Psoas muscle (tissue), 8 donors: ENCODE data around the gene LRRC71. TPM values are rescaled to one million over a fixed set of nuclear protein-coding genes. Genes with fewer than 3 reads are reported as not detected.

Experiments used
- ATAC-seq, 4 donors: fragments of 200-7000 bp; cut with Tn5 transposase; one replicate each; pipeline ENCODE4 v1.9.1; 2020; ENCODE audit warnings: moderate library complexity in 3 of 4, mild to moderate bottlenecking in 2 of 4
- DNase-seq, 2 donors: peaks; one replicate each; pipeline ENCODE4 v3.0.0-alpha.2; 2020
- H3K27ac ChIP-seq: fragments of 200-600 bp; one replicate; pipeline ENCODE4 v1.8.0; 2022
- H3K27me3 ChIP-seq, 3 donors: fragments of 200-600 bp in 1 of 3; one replicate each; pipeline versions ENCODE4 v1.6.1 to v1.8.0; 2013 to 2022; ENCODE audit warnings: low read length in 2 of 3, mild to moderate bottlenecking in 2 of 3, moderate library complexity in 1 of 3; ENCODE audit not compliant: insufficient read depth in 3 of 3
- H3K36me3 ChIP-seq, 2 donors: fragments of 200-600 bp in 1 of 2; one replicate each; pipeline versions ENCODE4 v1.6.1 to v1.8.0; 2013 to 2022; ENCODE audit warnings: low read depth in 1 of 2, mild to moderate bottlenecking in 1 of 2, moderate library complexity in 1 of 2; ENCODE audit not compliant: insufficient read depth in 1 of 2
- H3K4me1 ChIP-seq: fragments of 200-600 bp; one replicate; pipeline ENCODE4 v1.8.0; 2022
- H3K4me3 ChIP-seq: fragments of 200-600 bp; one replicate; pipeline ENCODE4 v1.8.0; 2022; ENCODE audit warnings: mild to moderate bottlenecking
- H3K9me3 ChIP-seq: fragments of 200-600 bp; one replicate; pipeline ENCODE4 v1.8.0; 2022
- WGBS, 3 donors: extraction: QIAGEN DNeasy Blood & Tissue Kit; methylation state at CpG; one replicate each; pipeline versions ENCODE4 v1.1.6 to v1.1.7; 2013; 5-methylcytosine and 5-hydroxymethylcytosine counted together
- intact Hi-C, 2 donors: fragments of 100-400 bp; cut with DNase I; formaldehyde crosslinking; loops; one replicate each; pipeline versions ENCODE4 v1.11.0 to v1.14.2; 2022
- polyA plus RNA-seq, 3 donors: library from polyadenylated mRNA; stranded (reverse); fragments of 200-250 nt; gene quantifications; one replicate each; pipeline ENCODE4 v1.2.3, GENCODE V29; 2013
- total RNA-seq, 4 donors: library from RNA; stranded (reverse); fragmentation: NEBNext Ultra II Directional in 2 of 4; extraction: Animal tissue kit (Norgen Biotek cat#: 25700) in 2 of 4; gene quantifications; one replicate each; pipeline versions ENCODE4 v1.2.1 to v1.2.4, GENCODE V29; 2021 to 2023
- TF ChIP-seq, protein P1 (sequence below): fragments of 200-600 bp; IDR thresholded peaks from one replicate; pipeline ENCODE4 v1.8.0; 2022; ENCODE audit warnings: antibody characterized with exemption
- donor health status: healthy with polysubstance abuse.
- donor health status: DM: no; HTN: no; CAD: no; lungs with moderate emphysema.
- donor health status: Bipolar disorder and iron deficiency.
- donor health status: healthy.
- donor health status: DM: yes; HTN: yes; CAD: no.
- donor health status: DM: no; HTN: no; CAD: no.
- donor health status: DM: no; HTN: no; CAD: no.
- donor health status: DM: yes; HTN: yes; CAD: no.

The LRRC71 gene
- total and polyA plus RNA-seq, 7 donors: 0.03 TPM; not detected in 5

DNA sequence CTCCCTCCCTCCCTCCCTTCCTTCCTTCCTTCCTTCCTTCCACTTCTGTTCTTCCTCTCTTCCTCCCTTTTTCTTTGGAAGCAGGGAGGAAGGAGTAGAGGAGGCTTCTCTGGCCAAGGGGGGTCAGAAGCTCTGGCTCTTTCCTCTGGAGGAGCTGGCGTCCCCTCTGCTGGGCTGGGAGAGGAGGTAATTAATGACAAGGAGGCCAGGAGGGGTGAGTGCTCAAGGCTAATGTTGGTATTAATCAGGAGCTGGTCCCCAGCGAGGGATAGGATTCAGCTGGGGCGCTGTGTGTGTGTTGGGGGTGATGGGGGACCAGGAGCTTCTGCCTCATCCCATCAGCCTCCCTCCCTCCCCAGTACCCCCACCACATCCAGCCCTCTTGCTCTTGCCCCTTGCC is 33.1 kb upstream of the LRRC71 start:
- Histone ChIP-seq H3K27me3 (peaks cover 0 to 11% (median 3%) of the 10 kb centered on the region in 3 donors), H3K4me1 (no peaks in the 10 kb centered on the region), H3K9me3 (no peaks in the 10 kb centered on the region), H3K4me3 (no peak overlapping the region), H3K27ac (no peak overlapping the region), H3K36me3 (no peaks in the 10 kb centered on the region)
- DNase-seq: no peak
- 36 to 56% (median 42%) methylated on average over 1 to 3 of the region's 3 CpGs for WGBS, 3 donors
- ATAC-seq: no peak
- intact Hi-C loops: loop anchor here (10.0 kb wide), 2 partner anchors 173 to 193 kb away; no protein-coding TSS in a partner anchor
- TF ChIP-seq, protein P1, sequence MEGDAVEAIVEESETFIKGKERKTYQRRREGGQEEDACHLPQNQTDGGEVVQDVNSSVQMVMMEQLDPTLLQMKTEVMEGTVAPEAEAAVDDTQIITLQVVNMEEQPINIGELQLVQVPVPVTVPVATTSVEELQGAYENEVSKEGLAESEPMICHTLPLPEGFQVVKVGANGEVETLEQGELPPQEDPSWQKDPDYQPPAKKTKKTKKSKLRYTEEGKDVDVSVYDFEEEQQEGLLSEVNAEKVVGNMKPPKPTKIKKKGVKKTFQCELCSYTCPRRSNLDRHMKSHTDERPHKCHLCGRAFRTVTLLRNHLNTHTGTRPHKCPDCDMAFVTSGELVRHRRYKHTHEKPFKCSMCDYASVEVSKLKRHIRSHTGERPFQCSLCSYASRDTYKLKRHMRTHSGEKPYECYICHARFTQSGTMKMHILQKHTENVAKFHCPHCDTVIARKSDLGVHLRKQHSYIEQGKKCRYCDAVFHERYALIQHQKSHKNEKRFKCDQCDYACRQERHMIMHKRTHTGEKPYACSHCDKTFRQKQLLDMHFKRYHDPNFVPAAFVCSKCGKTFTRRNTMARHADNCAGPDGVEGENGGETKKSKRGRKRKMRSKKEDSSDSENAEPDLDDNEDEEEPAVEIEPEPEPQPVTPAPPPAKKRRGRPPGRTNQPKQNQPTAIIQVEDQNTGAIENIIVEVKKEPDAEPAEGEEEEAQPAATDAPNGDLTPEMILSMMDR: no peak

DNA sequence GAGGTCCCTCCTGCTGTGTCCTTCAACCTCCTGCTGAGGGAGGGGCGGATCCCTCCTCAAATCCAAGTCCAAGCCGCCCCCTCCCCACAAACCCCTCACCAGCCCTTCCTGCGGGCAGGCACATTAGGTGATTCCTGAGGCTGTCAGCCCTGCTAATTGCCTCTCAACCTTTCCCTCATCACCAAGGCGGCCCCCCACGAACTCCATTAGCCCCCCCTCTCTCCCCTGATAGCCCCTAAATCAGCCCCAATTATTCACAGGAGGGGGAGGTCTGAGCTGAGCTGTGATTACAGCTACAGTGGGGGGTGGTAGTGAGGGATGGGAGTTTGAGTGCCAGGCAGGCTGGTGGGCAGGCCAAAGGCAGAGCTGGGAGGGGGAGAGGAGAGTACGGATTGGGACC is 32.7 kb upstream of the LRRC71 start:
- intact Hi-C loops: loop anchor here (10.0 kb wide), 2 partner anchors 173 to 193 kb away; no protein-coding TSS in a partner anchor
- 40 to 49% (median 47%) methylated on average over 6 of the region's 6 CpGs for WGBS, 3 donors
- Histone ChIP-seq H3K9me3 (no peaks in the 10 kb centered on the region), H3K27ac (no peak overlapping the region), H3K4me1 (no peaks in the 10 kb centered on the region), H3K36me3 (no peaks in the 10 kb centered on the region), H3K27me3 (peaks cover 0 to 16% (median 3%) of the 10 kb centered on the region in 3 donors), H3K4me3 (no peak overlapping the region)
- TF ChIP-seq, protein P1: no peak
- DNase-seq (no peak), ATAC-seq (no peak)

DNA sequence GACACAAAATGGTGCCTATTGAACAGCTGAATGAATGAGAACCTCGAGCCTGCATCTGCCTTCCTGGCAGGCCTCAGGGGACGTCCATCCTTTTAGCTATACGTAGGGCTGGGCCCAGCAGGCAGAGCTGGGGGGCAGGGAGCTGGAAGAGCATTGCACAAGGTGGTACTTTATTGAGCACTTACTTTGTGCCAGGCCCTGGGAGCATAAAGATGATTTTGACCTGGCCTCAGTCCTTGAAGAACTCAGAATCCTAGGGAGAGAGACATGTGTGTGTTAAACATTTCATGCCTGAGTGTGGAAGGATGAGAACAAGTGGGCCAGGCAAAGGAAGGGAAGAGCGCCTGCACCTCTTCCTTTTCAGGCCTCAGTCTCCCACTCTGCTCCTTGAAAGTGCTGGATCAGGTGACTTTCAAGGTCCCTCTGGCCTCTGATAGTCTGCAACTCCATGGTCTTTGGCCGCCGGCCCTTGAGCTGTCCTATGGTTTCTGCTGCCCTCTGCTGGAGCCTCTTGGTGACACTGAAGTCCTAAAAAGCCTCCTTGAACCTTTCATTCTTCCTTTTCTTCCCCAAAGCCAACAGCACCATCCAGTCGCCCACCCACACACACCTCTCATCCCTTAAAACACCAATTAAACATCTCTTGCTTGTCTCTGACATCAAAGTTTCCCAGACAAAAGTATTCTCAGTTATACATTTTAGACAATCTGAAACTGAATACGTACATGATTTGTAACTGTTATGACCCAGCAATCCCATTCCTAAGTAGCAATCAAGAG is 30.4 kb upstream of the LRRC71 start:
- intact Hi-C loops: loop anchor here (2.0 to 10.0 kb wide), 5 partner anchors 31 to 195 kb away; partner anchors contain the start of gene LRRC71 (in 1 of the 2)
- Histone ChIP-seq H3K4me3 (no peak overlapping the region), H3K9me3 (no peaks in the 10 kb centered on the region), H3K4me1 (no peaks in the 10 kb centered on the region), H3K36me3 (no peaks in the 10 kb centered on the region), H3K27ac (no peak overlapping the region), H3K27me3 (peaks cover 0 to 29% (median 5%) of the 10 kb centered on the region in 3 donors)
- peak; percentile 79 to 89 for DNase-seq
- WGBS, 3 donors: 40 to 41% (median 40%) methylated on average over 8 of the region's 8 CpGs
- TF ChIP-seq, protein P1: peak; percentile 86
- ATAC-seq: peak; percentile 55 to 76 (median 69)

DNA sequence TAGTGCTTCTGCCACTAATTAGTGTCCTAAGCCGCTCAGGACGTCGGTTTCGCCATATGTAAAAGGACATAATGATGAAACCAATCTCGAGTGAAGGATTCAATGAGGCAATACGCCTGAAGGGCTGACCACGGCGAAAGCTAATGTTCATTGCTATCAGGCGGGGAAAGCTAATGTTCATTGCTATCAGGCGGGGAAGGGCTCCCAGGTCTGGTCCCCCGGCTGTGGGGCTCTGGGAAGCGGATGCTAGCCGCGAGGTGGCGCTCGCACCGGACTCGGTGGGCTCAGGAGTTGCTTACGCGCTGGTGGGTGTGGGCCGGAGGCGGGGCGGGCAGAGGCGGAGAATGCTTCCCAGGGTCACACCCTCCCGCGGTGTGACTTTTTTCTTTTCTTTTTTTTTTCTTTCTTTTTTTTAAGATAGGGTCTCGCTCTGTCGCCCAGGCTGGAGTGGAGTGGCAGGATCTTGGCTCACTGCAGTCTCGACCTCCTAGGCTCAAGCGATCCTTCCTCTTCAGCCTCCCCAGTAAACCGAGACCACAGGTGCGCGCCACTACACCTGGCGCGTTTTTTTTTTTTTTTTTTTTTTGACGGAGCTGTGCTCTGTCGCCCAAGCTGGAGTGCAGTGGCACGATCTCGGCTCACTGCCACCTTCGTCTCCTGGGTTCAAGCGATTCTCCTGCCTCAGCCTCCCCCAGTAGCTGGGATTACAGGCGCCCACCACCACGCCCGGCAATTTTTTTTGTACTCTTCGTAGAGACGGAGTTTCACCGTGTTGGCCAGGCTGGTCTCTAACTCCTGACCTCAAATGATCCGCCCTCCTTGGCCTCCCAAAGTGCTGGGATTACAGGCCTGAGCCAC is 28.0 kb upstream of the LRRC71 start:
- intact Hi-C loops: no loop called here
- WGBS, 3 donors: 4 to 10% (median 8%) methylated on average over 45 to 48 of the region's 48 CpGs
- Histone ChIP-seq H3K36me3 (no peaks in the 10 kb centered on the region), H3K4me1 (no peaks in the 10 kb centered on the region), H3K27ac (peak overlapping the region; percentile 76), H3K9me3 (no peaks in the 10 kb centered on the region), H3K27me3 (peaks cover 0 to 29% (median 3%) of the 10 kb centered on the region in 3 donors), H3K4me3 (peak overlapping the region; percentile 68)
- TF ChIP-seq, protein P1: peak; percentile 79
- DNase-seq (peak; percentile 93 to 94), ATAC-seq (peak; percentile 81 to 92 (median 86))
